ENCODE measurements around the gene PLCXD1. TPM values are rescaled to one million over a fixed set of nuclear protein-coding genes. Genes with fewer than 3 reads are reported as not detected.
"Not testable (repeated sequence)": the region's sequence is repeated elsewhere in the genome, so short reads cannot be mapped to it uniquely, and the experiment has no call there.

PLCXD1 gene
- polyA plus RNA-seq, 3 donors: 2.9 to 28.7 (median 6.7) TPM

DNA sequence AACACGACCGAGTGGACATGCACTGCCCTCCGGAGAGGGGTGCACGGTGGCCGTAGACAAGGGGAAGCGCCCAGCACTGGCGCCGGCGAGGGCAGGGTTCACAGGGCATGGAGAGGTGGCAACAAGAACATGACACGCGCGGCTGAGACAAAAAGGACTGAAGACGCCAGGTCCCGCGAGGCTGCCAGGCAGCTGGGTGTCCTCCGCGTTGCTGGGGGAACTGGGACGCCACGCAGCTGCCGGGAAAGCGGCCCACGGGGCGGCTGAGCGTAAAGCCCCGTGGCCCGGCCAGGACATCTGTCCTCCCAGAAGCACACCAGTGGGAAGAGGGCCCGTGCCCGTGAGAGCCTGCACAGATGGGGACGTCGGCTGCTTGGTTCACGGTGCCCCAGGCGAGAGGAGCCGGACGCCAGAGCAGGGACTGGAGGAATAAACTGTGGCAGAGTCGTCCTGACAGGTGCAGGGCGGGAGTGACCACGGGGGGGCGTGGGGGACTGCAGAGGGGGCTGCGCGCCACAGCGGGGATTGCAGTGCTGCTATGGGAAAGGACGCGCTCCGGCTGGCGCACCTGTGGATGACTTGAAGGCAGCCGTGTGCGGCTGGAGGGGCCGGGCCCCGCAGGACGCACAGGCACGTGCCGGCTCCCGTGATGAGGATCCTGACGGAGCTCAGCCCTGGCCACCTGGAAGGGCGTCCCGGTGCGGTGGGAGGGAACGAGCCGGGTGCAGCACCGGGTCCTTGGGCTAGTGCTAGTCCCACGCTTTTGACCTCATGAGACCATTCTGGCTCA is 69.5 kb downstream of the PLCXD1 start:
- Histone ChIP-seq H3K36me3 (replicated peaks in 1 of 2; ENCODE audit: control insufficient read depth in 1 of 2, insufficient read depth in 2 of 2, low read length in 2 of 2) (peaks cover 0 to 7% of the 10 kb centered on the region in 2 donors), H3K27me3 (ENCODE audit: control insufficient read depth in 2 of 2, insufficient read depth in 2 of 2, low read length in 2 of 2) (no peaks in the 10 kb centered on the region), H4K20me1 (ENCODE audit: insufficient read depth, low read length) (no peaks in the 10 kb centered on the region), H3K79me2 (ENCODE audit: insufficient read depth, low read length) (no peaks in the 10 kb centered on the region), H3K9me3 (replicated peaks in 1 of 2; ENCODE audit: control insufficient read depth in 1 of 2, insufficient read depth in 1 of 2, low read length in 2 of 2) (peaks cover 16 to 67% of the 10 kb centered on the region in 2 donors), H3K4me3 (replicated peaks in 1 of 3; ENCODE audit: low read depth in 2 of 3, low read length in 3 of 3) (no peak overlapping the region), H3K4me1 (ENCODE audit: control insufficient read depth in 1 of 2, insufficient read depth in 2 of 2, low read length in 2 of 2) (no peaks in the 10 kb centered on the region), H2AFZ (ENCODE audit: insufficient read depth, low read depth, low read length, poor library complexity, severe bottlenecking) (no peak overlapping the region), H3K27ac (ENCODE audit: low read depth in 1 of 2, low read length in 2 of 2) (no peak overlapping the region), H3K9ac (ENCODE audit: insufficient read depth, low read length, poor library complexity, severe bottlenecking) (no peak overlapping the region), H3K4me2 (replicated peaks; ENCODE audit: extremely low read depth, low read length, poor library complexity, severe bottlenecking) (no peak overlapping the region)
- 98% methylated on average over 57 of the region's 61 CpGs for WGBS (ENCODE audit: insufficient coverage)
- peaks cover 22 to 38% of the 10 kb centered on the region in 2 donors for H3K36me3 Mint-ChIP-seq
- H3K9me3 Mint-ChIP-seq: peaks cover 6 to 64% (median 25%) of the 10 kb centered on the region in 7 donors
- intact Hi-C loops (cut with micrococcal nuclease): no loop called here
- DNase-seq: no peak
- H3K27ac Mint-ChIP-seq: peak overlapping the region in 1 of 7 donors; percentile 20
- H3K27me3 Mint-ChIP-seq (ENCODE audit: low read depth in 3 of 3): peaks cover 0 to 2% (median 0%) of the 10 kb centered on the region in 3 donors
- no peaks in the 10 kb centered on the region for H3K4me1 Mint-ChIP-seq
- no peak overlapping the region for H3K4me3 Mint-ChIP-seq
- TF ChIP-seq, protein P1, sequence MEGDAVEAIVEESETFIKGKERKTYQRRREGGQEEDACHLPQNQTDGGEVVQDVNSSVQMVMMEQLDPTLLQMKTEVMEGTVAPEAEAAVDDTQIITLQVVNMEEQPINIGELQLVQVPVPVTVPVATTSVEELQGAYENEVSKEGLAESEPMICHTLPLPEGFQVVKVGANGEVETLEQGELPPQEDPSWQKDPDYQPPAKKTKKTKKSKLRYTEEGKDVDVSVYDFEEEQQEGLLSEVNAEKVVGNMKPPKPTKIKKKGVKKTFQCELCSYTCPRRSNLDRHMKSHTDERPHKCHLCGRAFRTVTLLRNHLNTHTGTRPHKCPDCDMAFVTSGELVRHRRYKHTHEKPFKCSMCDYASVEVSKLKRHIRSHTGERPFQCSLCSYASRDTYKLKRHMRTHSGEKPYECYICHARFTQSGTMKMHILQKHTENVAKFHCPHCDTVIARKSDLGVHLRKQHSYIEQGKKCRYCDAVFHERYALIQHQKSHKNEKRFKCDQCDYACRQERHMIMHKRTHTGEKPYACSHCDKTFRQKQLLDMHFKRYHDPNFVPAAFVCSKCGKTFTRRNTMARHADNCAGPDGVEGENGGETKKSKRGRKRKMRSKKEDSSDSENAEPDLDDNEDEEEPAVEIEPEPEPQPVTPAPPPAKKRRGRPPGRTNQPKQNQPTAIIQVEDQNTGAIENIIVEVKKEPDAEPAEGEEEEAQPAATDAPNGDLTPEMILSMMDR (IDR thresholded peaks at IDR 0.05): no peak

DNA sequence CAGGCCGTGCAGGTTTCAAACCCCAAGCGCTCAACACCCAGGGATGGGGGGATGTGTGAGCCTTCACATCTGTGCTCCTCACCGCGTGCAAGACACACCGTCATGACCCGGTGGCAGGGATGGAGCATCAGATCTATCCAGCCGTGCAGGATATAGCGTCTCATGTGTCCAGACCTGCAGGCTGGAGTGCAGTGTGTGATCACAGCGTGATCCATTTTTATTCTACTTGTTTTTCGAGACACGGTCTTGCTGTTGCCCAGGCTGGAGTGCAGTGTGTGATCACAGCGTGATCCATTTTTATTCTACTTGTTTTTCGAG is 70.1 kb downstream of the PLCXD1 start:
- H3K4me3 ChIP-seq (replicated peaks in 1 of 3; ENCODE audit: low read depth in 2 of 3, low read length in 3 of 3); H3K36me3 ChIP-seq (replicated peaks in 1 of 2; ENCODE audit: control insufficient read depth in 1 of 2, insufficient read depth in 2 of 2, low read length in 2 of 2); H3K27me3 ChIP-seq (ENCODE audit: control insufficient read depth in 2 of 2, insufficient read depth in 2 of 2, low read length in 2 of 2); H3K79me2 ChIP-seq (ENCODE audit: insufficient read depth, low read length); H3K4me2 ChIP-seq (replicated peaks; ENCODE audit: extremely low read depth, low read length, poor library complexity, severe bottlenecking); H3K27ac ChIP-seq (ENCODE audit: low read depth in 1 of 2, low read length in 2 of 2); H3K4me3 Mint-ChIP-seq; H2AFZ ChIP-seq (ENCODE audit: insufficient read depth, low read depth, low read length, poor library complexity, severe bottlenecking); H3K9ac ChIP-seq (ENCODE audit: insufficient read depth, low read length, poor library complexity, severe bottlenecking); DNase-seq; H3K4me1 Mint-ChIP-seq; H4K20me1 ChIP-seq (ENCODE audit: insufficient read depth, low read length); intact Hi-C loops (cut with micrococcal nuclease); H3K27me3 Mint-ChIP-seq (ENCODE audit: low read depth in 3 of 3); H3K27ac Mint-ChIP-seq; H3K4me1 ChIP-seq (ENCODE audit: control insufficient read depth in 1 of 2, insufficient read depth in 2 of 2, low read length in 2 of 2): not testable (repeated sequence)
- peaks cover 6 to 62% (median 25%) of the 10 kb centered on the region in 7 donors for H3K9me3 Mint-ChIP-seq
- H3K9me3 ChIP-seq (replicated peaks in 1 of 2; ENCODE audit: control insufficient read depth in 1 of 2, insufficient read depth in 1 of 2, low read length in 2 of 2): peaks cover 16 to 62% of the 10 kb centered on the region in 2 donors
- peaks cover 22 to 40% of the 10 kb centered on the region in 2 donors for H3K36me3 Mint-ChIP-seq
- WGBS (ENCODE audit: insufficient coverage): 100% methylated on average over 3 of the region's 13 CpGs

Measured in CD14-positive monocyte (primary cell).